Tibial artery (tissue), 4 donors: Measurements from ENCODE around the gene HNRNPF.

Source experiments
- DNase-seq, 2 donors: peaks; one replicate each; pipeline ENCODE4 v3.0.0-alpha.2; 2019
- H3K27ac ChIP-seq, 2 donors: fragments of 200-600 bp; sonication (generic) in 1 of 2; 1 replicate in 1 of 2; 2 replicates in 1 of 2; pipeline ENCODE4 v1.5.1; 2018 to 2019; ENCODE audit warnings: mild to moderate bottlenecking in 1 of 2
- H3K27me3 ChIP-seq, 2 donors: fragments of 200-600 bp; sonication (generic) in 1 of 2; one replicate each; pipeline versions ENCODE4 v1.5.1 to v1.6.0; 2016 to 2019
- H3K36me3 ChIP-seq, 3 donors: fragments of 200-600 bp; sonication (generic) in 2 of 3; one replicate each; pipeline ENCODE4 v1.5.1; 2016 to 2019; ENCODE audit warnings: mild to moderate bottlenecking in 2 of 3
- H3K4me1 ChIP-seq, 4 donors: fragments of 200-600 bp; sonication (generic) in 2 of 4; 1 replicate in 3 of 4; 2 replicates in 1 of 4; pipeline ENCODE4 v1.5.1; 2016 to 2019
- H3K4me3 ChIP-seq, 2 donors: fragments of 200-600 bp; sonication (generic) in 1 of 2; 1 replicate in 1 of 2; 2 replicates in 1 of 2; pipeline ENCODE4 v1.5.1; 2018 to 2019; ENCODE audit warnings: mild to moderate bottlenecking in 2 of 2
- H3K9me3 ChIP-seq, 3 donors: fragments of 200-600 bp; sonication (generic) in 1 of 3; one replicate each; pipeline ENCODE4 v1.5.1; 2016 to 2019
- intact Hi-C: fragments of 100-400 bp; cut with DNase I; formaldehyde crosslinking; loops from one replicate; pipeline ENCODE4 v1.15.0; 2023; ENCODE audit warnings: low total_unique reads
- TF ChIP-seq, protein P1 (sequence below), 2 experiments: fragments of 200-600 bp in 1 of 2; fragments of 450-650 bp in 1 of 2; IDR thresholded peaks; one replicate each; pipeline ENCODE4 v1.5.1; 2017 to 2019; ENCODE audit warnings: antibody characterized with exemption in 2 of 2, mild to moderate bottlenecking in 1 of 2, moderate library complexity in 1 of 2

HNRNPF gene

GRCh38 chr10:43374194-43374593, 34.8 kb downstream of the HNRNPF start:
- no peak for DNase-seq
- Histone ChIP-seq H3K27ac (no peak overlapping the region), H3K27me3 (no peaks in the 10 kb centered on the region), H3K4me1 (no peaks in the 10 kb centered on the region), H3K9me3 (no peaks in the 10 kb centered on the region), H3K36me3 (no peaks in the 10 kb centered on the region), H3K4me3 (no peak overlapping the region)
- intact Hi-C loops, result no loop called here
- TF ChIP-seq, protein P1, sequence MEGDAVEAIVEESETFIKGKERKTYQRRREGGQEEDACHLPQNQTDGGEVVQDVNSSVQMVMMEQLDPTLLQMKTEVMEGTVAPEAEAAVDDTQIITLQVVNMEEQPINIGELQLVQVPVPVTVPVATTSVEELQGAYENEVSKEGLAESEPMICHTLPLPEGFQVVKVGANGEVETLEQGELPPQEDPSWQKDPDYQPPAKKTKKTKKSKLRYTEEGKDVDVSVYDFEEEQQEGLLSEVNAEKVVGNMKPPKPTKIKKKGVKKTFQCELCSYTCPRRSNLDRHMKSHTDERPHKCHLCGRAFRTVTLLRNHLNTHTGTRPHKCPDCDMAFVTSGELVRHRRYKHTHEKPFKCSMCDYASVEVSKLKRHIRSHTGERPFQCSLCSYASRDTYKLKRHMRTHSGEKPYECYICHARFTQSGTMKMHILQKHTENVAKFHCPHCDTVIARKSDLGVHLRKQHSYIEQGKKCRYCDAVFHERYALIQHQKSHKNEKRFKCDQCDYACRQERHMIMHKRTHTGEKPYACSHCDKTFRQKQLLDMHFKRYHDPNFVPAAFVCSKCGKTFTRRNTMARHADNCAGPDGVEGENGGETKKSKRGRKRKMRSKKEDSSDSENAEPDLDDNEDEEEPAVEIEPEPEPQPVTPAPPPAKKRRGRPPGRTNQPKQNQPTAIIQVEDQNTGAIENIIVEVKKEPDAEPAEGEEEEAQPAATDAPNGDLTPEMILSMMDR (IDR thresholded peaks at IDR 0.05), result no peak

DNA sequence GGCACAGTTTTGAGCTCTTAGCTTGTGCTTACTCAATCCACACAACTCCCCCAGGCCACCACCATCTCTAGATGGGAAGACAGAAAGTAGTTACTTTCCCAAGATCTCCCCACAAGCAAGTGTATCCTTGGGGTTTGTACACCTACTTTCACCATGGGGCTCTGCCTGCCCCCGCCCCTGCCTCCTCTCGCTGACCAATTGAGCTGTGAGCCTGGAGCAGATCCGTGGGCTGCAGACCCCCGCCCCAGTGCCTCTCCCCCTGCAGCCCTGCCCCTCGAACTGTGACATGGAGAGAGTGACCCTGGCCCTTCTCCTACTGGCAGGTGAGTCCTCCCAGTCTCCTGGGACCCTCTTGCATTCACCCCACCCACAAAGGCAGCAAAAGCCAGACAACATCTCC, 35.5 kb downstream of the HNRNPF start:
- H3K9me3 ChIP-seq, result no peaks in the 10 kb centered on the region
- no peak overlapping the region for H3K27ac ChIP-seq
- no peak overlapping the region for H3K4me3 ChIP-seq
- no peaks in the 10 kb centered on the region for H3K27me3 ChIP-seq
- intact Hi-C loops, result no loop called here
- DNase-seq, result no peak
- no peaks in the 10 kb centered on the region for H3K4me1 ChIP-seq
- no peaks in the 10 kb centered on the region for H3K36me3 ChIP-seq
- TF ChIP-seq, protein P1 (IDR thresholded peaks at IDR 0.05), result no peak

DNA sequence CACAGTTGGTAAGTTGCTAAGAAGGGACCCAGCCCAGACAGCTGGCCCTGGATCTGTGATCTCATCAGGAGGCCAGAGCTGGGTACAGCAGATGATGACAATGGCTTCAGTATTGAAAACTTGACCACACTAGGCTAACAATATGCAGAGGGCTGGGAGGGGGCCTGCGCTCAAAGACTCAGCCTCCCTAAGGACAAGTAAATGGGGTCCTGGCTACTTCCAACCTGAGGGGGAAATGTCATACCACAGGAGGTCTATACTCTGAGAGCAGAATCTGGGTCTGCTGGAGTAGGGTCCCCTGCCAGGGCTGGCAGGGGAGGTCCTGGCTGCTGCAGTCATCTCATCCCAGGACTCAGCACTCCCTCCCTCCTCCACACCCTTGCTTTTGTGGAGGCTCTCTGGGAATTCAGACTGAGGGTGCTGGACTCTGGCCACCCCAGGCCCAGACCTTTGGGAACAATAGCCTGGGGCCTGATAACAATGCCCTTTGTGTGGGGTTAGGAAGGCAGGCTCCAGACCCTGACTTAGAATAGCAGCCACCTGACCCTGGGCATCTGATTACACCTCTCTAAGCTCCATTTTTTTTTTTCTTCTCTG, 36.1 kb downstream of the HNRNPF start:
- Histone ChIP-seq H3K4me1 (no peaks in the 10 kb centered on the region), H3K27me3 (no peaks in the 10 kb centered on the region), H3K36me3 (no peaks in the 10 kb centered on the region), H3K4me3 (no peak overlapping the region), H3K27ac (no peak overlapping the region), H3K9me3 (no peaks in the 10 kb centered on the region)
- TF ChIP-seq, protein P1 (IDR thresholded peaks at IDR 0.05), result no peak
- DNase-seq, result no peak
- intact Hi-C loops, result no loop called here

DNA sequence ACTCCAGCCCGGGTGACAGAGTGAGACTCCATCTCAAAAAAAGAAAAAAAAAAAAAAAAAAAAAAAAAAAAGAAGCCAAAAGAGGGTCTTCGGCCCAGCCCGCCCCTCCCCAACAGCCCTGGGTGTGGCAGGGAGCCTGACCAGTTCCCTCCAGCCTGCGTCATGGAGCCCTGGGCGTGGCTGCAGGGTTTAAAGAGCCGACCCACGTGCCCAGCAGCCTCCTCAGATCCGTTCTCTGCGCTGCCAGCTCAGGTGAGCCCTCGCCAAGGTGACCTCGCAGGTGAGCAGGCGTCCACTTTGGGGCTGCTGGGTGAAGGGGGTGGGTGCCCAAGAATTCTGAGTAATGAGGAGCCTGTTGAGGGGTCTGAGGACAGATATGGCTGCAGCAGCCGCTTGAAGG, 37.6 kb downstream of the HNRNPF start, which contains the start of gene FXYD4:
Gene FXYD4, plus strand, starts transcription at position 219 of the 400 bp plus-strand sequence. CDS start 2,111 bp downstream, outside the sequence.
- TF ChIP-seq, protein P1 (IDR thresholded peaks at IDR 0.05), result no peak
- no peak within 1 kb of the TSS for H3K27ac ChIP-seq
- DNase-seq, result no peak
- H3K27me3 ChIP-seq, result no peaks in the 10 kb centered on the region
- H3K36me3 ChIP-seq, result no peaks in the 10 kb centered on the region
- intact Hi-C loops, result no loop called here
- no peaks in the 10 kb centered on the region for H3K4me1 ChIP-seq
- H3K4me3 ChIP-seq, result no peak within 1 kb of the TSS
- H3K9me3 ChIP-seq, result no peaks in the 10 kb centered on the region

GRCh38 chr10:43370671-43371215, 38.2 kb downstream of the HNRNPF start:
- H3K27ac ChIP-seq, result no peak overlapping the region

More at GRCh38 chr10:43370671-43371215, 38.2 kb downstream of the HNRNPF start:
- H3K27me3 ChIP-seq, result no peaks in the 10 kb centered on the region
- H3K4me1 ChIP-seq, result no peaks in the 10 kb centered on the region
- TF ChIP-seq, protein P1 (IDR thresholded peaks at IDR 0.05), result no peak
- no peak for DNase-seq
- no peak overlapping the region for H3K4me3 ChIP-seq
- H3K9me3 ChIP-seq, result no peaks in the 10 kb centered on the region
- H3K36me3 ChIP-seq, result no peaks in the 10 kb centered on the region
- intact Hi-C loops, result no loop called here
